Neural cell (in vitro differentiated cells): ENCODE results near the gene RSBN1. TPM values are rescaled to one million over a fixed set of nuclear protein-coding genes. Genes with fewer than 3 reads are reported as not detected.

Experiments used
- H2AFZ ChIP-seq: fragments of 200-600, 300-800 bp; sonication (generic), shearing (Covaris generic); 2 replicates; pipeline ENCODE4 v1.6.0; 2014; ENCODE audit warnings: low read depth, mild to moderate bottlenecking, antibody characterized with exemption, low read length, moderate library complexity
- H3F3A ChIP-seq: fragments of 200-600 bp; shearing (Covaris generic); 2 replicates; pipeline ENCODE4 v1.6.1; 2016; ENCODE audit warnings: mild to moderate bottlenecking, moderate library complexity, mixed read lengths, antibody characterized with exemption, low read length; ENCODE audit not compliant: insufficient read depth, poor library complexity, severe bottlenecking
- H3K27ac ChIP-seq: fragments of 200-600, 300-800 bp; sonication (generic), shearing (Covaris generic); 2 replicates; pipeline ENCODE4 v1.5.1; 2014; ENCODE audit warnings: mild to moderate bottlenecking, low read length, moderate library complexity
- H3K27me3 ChIP-seq: fragments of 300-800, 200-600 bp; sonication (generic), shearing (Covaris generic); 2 replicates; pipeline ENCODE4 v1.6.0; 2014; ENCODE audit warnings: mild to moderate bottlenecking, low read depth, low read length, moderate library complexity; ENCODE audit not compliant: insufficient read depth
- H3K36me3 ChIP-seq: fragments of 300-800, 200-600 bp; sonication (generic), shearing (Covaris generic); 2 replicates; pipeline ENCODE4 v1.5.1; 2014; ENCODE audit warnings: mild to moderate bottlenecking, antibody characterized with exemption, low read length, moderate library complexity; ENCODE audit not compliant: insufficient read depth
- H3K4me2 ChIP-seq: fragments of 300-800, 200-600 bp; sonication (generic), shearing (Covaris generic); 2 replicates; pipeline ENCODE4 v1.6.0; 2014; ENCODE audit warnings: mild to moderate bottlenecking, low read length
- H3K4me3 ChIP-seq: fragments of 300-800, 200-600 bp; sonication (generic), shearing (Covaris generic); 2 replicates; pipeline ENCODE4 v1.5.1; 2014; ENCODE audit warnings: mild to moderate bottlenecking, low read length, moderate library complexity
- H3K79me2 ChIP-seq: fragments of 200-600 bp; shearing (Covaris generic); replicated peaks from 2 replicates; pipeline ENCODE4 v1.6.0; 2014; ENCODE audit warnings: mild to moderate bottlenecking, low read length, moderate library complexity; ENCODE audit not compliant: insufficient read depth
- H3K9ac ChIP-seq: fragments of 300-800, 200-600 bp; sonication (generic), shearing (Covaris generic); 2 replicates; pipeline ENCODE4 v1.6.1; 2016; ENCODE audit warnings: mild to moderate bottlenecking, low read length, mixed read lengths
- H3K9me2 ChIP-seq: fragments of 200-600 bp; shearing (Covaris generic); 2 replicates; pipeline ENCODE4 v1.6.1; 2016; ENCODE audit warnings: mild to moderate bottlenecking, low read length, mixed read lengths; ENCODE audit not compliant: insufficient read depth
- H3K9me3 ChIP-seq: fragments of 200-600, 300-800 bp; sonication (generic), shearing (Covaris generic); 2 replicates; pipeline ENCODE4 v1.6.1; 2016; ENCODE audit warnings: mild to moderate bottlenecking, mixed run types, low read length, moderate library complexity, mixed read lengths
- H4K20me1 ChIP-seq: fragments of 200-600 bp; shearing (Covaris generic); 2 replicates; pipeline ENCODE4 v1.6.1; 2016; ENCODE audit warnings: mild to moderate bottlenecking, mixed run types; ENCODE audit not compliant: insufficient read depth
- EP300 ChIP-seq: fragments of 450-650 bp; conservative IDR thresholded peaks from 2 replicates; pipeline ENCODE4 v1.6.1; 2014; ENCODE audit warnings: antibody characterized with exemption, mild to moderate bottlenecking, moderate library complexity; ENCODE audit not compliant: poor library complexity, severe bottlenecking
- EZH2 ChIP-seq: fragments of 200-600, 300-800 bp; shearing (Covaris generic), sonication (generic); IDR thresholded peaks from 2 replicates; pipeline ENCODE4 v1.6.1; 2014; ENCODE audit warnings: antibody characterized with exemption, low read length, borderline replicate concordance, mild to moderate bottlenecking; ENCODE audit not compliant: insufficient read depth, poor library complexity, severe bottlenecking
- MXI1 ChIP-seq: fragments of 450-650 bp; conservative IDR thresholded peaks from 2 replicates; pipeline ENCODE4 v1.6.1; 2014; ENCODE audit warnings: antibody characterized with exemption, mild to moderate bottlenecking; ENCODE audit not compliant: poor library complexity, severe bottlenecking
- POLR2AphosphoS5 ChIP-seq: IDR thresholded peaks from 2 replicates; pipeline ENCODE4 v1.6.1; 2012
- RAD21 ChIP-seq: fragments of 450-650 bp; conservative IDR thresholded peaks from 2 replicates; pipeline ENCODE4 v1.6.1; 2014; ENCODE audit warnings: antibody characterized with exemption, mild to moderate bottlenecking, moderate library complexity
- SMC3 ChIP-seq: fragments of 450-650 bp; conservative IDR thresholded peaks from 2 replicates; pipeline ENCODE4 v1.6.1; 2014; ENCODE audit warnings: antibody characterized with exemption, mild to moderate bottlenecking, moderate library complexity; ENCODE audit not compliant: poor library complexity
- TAF1 ChIP-seq: IDR thresholded peaks from 2 replicates; pipeline ENCODE4 v1.6.1; 2012; ENCODE audit warnings: low read depth
- polyA plus RNA-seq: library from polyadenylated mRNA; depleted of rRNA; stranded (reverse); fragments of >200 nt; gene quantifications from 2 replicates; pipeline ENCODE4 v1.2.3, GENCODE V29; 2014
- TF ChIP-seq, protein P1 (sequence below): IDR thresholded peaks from 2 replicates; pipeline ENCODE4 v1.6.1; 2012; ENCODE audit warnings: borderline replicate concordance
- TF ChIP-seq, protein P2 (sequence below): fragments of 450-650 bp; IDR thresholded peaks from 2 replicates; pipeline ENCODE4 v1.5.1; 2014; ENCODE audit warnings: antibody characterized with exemption, mild to moderate bottlenecking, moderate library complexity; ENCODE audit not compliant: poor library complexity, severe bottlenecking

RSBN1 gene
- polyA plus RNA-seq, 1 donor from 2014 or later: 33.7 TPM

DNA sequence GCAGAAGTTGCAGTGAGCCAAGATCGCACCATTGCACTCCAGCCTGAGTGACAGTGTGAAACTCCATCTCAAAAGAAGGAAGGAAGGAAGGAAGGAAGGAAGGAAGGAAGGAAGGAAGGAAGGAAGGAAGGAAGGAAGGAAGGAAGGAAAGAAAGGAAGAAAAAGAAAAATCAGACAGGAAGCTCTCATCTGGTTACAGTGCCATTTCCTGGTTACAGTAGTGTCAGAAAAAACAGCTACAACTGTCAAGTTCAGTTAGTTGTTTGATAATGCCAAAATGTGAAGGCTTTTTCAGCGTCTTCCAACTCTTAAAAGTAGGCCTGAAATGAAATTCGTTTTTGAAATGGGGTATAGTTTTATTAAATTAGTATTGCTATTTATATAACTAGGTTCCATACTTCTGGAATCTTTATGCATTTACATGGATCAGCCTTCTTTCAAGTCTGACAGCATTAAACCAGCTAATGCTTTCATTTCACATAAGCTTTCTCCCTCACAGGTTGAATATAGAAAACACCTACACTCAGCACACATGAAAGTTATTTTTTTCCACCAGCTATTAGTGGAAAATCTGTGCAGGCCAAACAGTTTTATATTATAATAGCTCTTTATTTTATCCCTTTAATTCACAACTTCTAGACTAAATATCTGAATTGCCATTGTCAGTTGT, 38.0 kb upstream of the RSBN1 start:
- no peaks in the 10 kb centered on the region for H3F3A ChIP-seq
- H4K20me1 ChIP-seq: no peaks in the 10 kb centered on the region
- H3K36me3 ChIP-seq: no peaks in the 10 kb centered on the region
- H3K27ac ChIP-seq: no peak overlapping the region
- no peak overlapping the region for H3K9ac ChIP-seq
- TF ChIP-seq SMC3 (no peak), EP300 (no peak), TAF1 (no peak), EZH2 (no peak), MXI1 (no peak), RAD21 (no peak), POLR2AphosphoS5 (no peak)
- TF ChIP-seq, protein P1, sequence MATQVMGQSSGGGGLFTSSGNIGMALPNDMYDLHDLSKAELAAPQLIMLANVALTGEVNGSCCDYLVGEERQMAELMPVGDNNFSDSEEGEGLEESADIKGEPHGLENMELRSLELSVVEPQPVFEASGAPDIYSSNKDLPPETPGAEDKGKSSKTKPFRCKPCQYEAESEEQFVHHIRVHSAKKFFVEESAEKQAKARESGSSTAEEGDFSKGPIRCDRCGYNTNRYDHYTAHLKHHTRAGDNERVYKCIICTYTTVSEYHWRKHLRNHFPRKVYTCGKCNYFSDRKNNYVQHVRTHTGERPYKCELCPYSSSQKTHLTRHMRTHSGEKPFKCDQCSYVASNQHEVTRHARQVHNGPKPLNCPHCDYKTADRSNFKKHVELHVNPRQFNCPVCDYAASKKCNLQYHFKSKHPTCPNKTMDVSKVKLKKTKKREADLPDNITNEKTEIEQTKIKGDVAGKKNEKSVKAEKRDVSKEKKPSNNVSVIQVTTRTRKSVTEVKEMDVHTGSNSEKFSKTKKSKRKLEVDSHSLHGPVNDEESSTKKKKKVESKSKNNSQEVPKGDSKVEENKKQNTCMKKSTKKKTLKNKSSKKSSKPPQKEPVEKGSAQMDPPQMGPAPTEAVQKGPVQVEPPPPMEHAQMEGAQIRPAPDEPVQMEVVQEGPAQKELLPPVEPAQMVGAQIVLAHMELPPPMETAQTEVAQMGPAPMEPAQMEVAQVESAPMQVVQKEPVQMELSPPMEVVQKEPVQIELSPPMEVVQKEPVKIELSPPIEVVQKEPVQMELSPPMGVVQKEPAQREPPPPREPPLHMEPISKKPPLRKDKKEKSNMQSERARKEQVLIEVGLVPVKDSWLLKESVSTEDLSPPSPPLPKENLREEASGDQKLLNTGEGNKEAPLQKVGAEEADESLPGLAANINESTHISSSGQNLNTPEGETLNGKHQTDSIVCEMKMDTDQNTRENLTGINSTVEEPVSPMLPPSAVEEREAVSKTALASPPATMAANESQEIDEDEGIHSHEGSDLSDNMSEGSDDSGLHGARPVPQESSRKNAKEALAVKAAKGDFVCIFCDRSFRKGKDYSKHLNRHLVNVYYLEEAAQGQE: no peak
- TF ChIP-seq, protein P2, sequence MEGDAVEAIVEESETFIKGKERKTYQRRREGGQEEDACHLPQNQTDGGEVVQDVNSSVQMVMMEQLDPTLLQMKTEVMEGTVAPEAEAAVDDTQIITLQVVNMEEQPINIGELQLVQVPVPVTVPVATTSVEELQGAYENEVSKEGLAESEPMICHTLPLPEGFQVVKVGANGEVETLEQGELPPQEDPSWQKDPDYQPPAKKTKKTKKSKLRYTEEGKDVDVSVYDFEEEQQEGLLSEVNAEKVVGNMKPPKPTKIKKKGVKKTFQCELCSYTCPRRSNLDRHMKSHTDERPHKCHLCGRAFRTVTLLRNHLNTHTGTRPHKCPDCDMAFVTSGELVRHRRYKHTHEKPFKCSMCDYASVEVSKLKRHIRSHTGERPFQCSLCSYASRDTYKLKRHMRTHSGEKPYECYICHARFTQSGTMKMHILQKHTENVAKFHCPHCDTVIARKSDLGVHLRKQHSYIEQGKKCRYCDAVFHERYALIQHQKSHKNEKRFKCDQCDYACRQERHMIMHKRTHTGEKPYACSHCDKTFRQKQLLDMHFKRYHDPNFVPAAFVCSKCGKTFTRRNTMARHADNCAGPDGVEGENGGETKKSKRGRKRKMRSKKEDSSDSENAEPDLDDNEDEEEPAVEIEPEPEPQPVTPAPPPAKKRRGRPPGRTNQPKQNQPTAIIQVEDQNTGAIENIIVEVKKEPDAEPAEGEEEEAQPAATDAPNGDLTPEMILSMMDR: no peak
- H2AFZ ChIP-seq: no peak overlapping the region
- no peak overlapping the region for H3K4me2 ChIP-seq
- no peaks in the 10 kb centered on the region for H3K9me3 ChIP-seq
- no peaks in the 10 kb centered on the region for H3K27me3 ChIP-seq
- no peaks in the 10 kb centered on the region for H3K79me2 ChIP-seq
- H3K4me3 ChIP-seq: no peak overlapping the region
- H3K9me2 ChIP-seq: no peaks in the 10 kb centered on the region

DNA sequence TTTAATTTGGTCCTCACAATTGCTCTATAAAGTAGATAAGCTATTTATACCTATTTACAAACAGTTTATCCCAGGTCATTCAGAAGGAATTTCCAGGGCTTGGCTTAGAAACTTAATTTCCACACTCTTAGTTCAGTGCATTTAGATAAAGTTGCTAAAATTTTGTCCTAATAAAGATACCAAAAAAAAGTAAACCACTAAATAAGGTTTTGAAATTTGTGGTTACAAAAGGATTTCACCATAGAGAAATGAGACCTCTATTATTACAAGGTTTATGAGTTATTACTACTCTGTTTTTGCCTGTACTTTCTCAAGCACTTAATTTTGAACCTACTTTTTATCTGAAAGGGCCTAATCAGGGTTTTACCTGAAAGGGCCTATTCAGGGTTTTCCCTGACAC, 36.8 kb upstream of the RSBN1 start:
- Histone ChIP-seq H3K4me3 (no peak overlapping the region), H3K36me3 (no peaks in the 10 kb centered on the region), H3K9me3 (no peaks in the 10 kb centered on the region), H2AFZ (no peak overlapping the region), H3K4me2 (no peak overlapping the region), H3K27ac (no peak overlapping the region), H3K9ac (no peak overlapping the region), H3K27me3 (no peaks in the 10 kb centered on the region), H3K9me2 (no peaks in the 10 kb centered on the region), H3F3A (no peaks in the 10 kb centered on the region), H3K79me2 (no peaks in the 10 kb centered on the region), H4K20me1 (no peaks in the 10 kb centered on the region)
- TF ChIP-seq RAD21 (no peak), SMC3 (no peak), TAF1 (no peak)
- TF ChIP-seq, protein P1: no peak
